Activated naive CD4-positive, alpha-beta T cell treated with anti-CD3 and anti-CD28 coated beads, Interleukin-2, amount 10 ng/mL, durations not matched to agents 7 days and 5 days (primary cell): ENCODE data around the gene TFPT.

Source experiments
- CTCF ChIA-PET: fragments of 350-600 bp; sonication (Branson Sonifier 250); formaldehyde crosslinking; loops from one replicate; lab custom pipeline; 2021; ENCODE audit warnings: antibody characterized with exemption; lab: Charles Lee
- DNase-seq: peaks from one replicate; pipeline ENCODE4 v3.0.0-alpha.2; 2020
- H3K27ac Mint-ChIP-seq: one replicate; pipeline ENCODE4 v1.8.0; 2021; ENCODE audit warnings: mild to moderate bottlenecking, moderate library complexity, mixed read lengths
- H3K27me3 Mint-ChIP-seq: one replicate; pipeline ENCODE4 v1.8.0; 2021; ENCODE audit warnings: mild to moderate bottlenecking, mixed read lengths
- H3K36me3 Mint-ChIP-seq: one replicate; pipeline ENCODE4 v1.8.0; 2021; ENCODE audit warnings: mixed read lengths
- H3K4me1 Mint-ChIP-seq: one replicate; pipeline ENCODE4 v1.8.0; 2021; ENCODE audit warnings: mixed read lengths
- H3K4me3 Mint-ChIP-seq: one replicate; pipeline ENCODE4 v1.8.0; 2021; ENCODE audit warnings: mild to moderate bottlenecking, moderate library complexity, mixed read lengths
- H3K9me3 Mint-ChIP-seq: one replicate; pipeline ENCODE4 v1.8.0; 2021; ENCODE audit warnings: mixed read lengths

Gene TFPT

GRCh38 chr19:54137699-54138488 lies 22.4 kb upstream of the TFPT start, which contains the start of gene CNOT3:
Gene CNOT3, plus strand, starts transcription at chr19:54137762. Its CDS starts 5,217 bp downstream, at chr19:54142979.
- Mint-ChIP-seq H3K4me3 (peak within 1 kb of the TSS; percentile 80), H3K27ac (peak within 1 kb of the TSS; percentile 91), H3K36me3 (peaks cover 32% of the 10 kb centered on the region), H3K4me1 (peaks cover 50% of the 10 kb centered on the region), H3K27me3 (peaks cover 7% of the 10 kb centered on the region), H3K9me3 (peaks cover 3% of the 10 kb centered on the region)
- DNase-seq, result peak; percentile 65
- CTCF ChIA-PET, result interaction anchor here (0.6 to 1.6 kb wide), 3 partner anchors 21 to 41 kb away, joined by 3 to 4 read pairs (median 3); partner anchors contain the start of gene LENG1

GRCh38 chr19:54136864-54137698 lies 21.6 kb upstream of the TFPT start:
- peaks cover 7% of the 10 kb centered on the region for H3K27me3 Mint-ChIP-seq
- peaks cover 50% of the 10 kb centered on the region for H3K4me1 Mint-ChIP-seq
- H3K9me3 Mint-ChIP-seq, result peaks cover 3% of the 10 kb centered on the region
- CTCF ChIA-PET, result interaction anchor here (0.6 to 1.6 kb wide), 5 partner anchors 20 to 90 kb away, joined by 3 to 4 read pairs (median 3); partner anchors contain the start of gene LENG1
- peak overlapping the region; percentile 80 for H3K4me3 Mint-ChIP-seq
- H3K36me3 Mint-ChIP-seq, result peaks cover 26% of the 10 kb centered on the region
- peak overlapping the region; percentile 91 for H3K27ac Mint-ChIP-seq
- peak; percentile 100 for DNase-seq

- Mint-ChIP-seq H3K27me3 (peaks cover 7% of the 10 kb centered on the region), H3K9me3 (peaks cover 3% of the 10 kb centered on the region), H3K4me3 (peak overlapping the region; percentile 80), H3K36me3 (peaks cover 26% of the 10 kb centered on the region), H3K4me1 (peaks cover 43% of the 10 kb centered on the region), H3K27ac (peak overlapping the region; percentile 91)
- CTCF ChIA-PET, result interaction anchor here (1.0 to 1.1 kb wide), 2 partner anchors 19 to 29 kb away, joined by 3 to 4 read pairs; no protein-coding TSS in a partner anchor
- no peak for DNase-seq
These were observed 20.8 kb upstream of the TFPT start for GRCh38 chr19:54136086-54136863.

GRCh38 chr19:54133957-54134590 lies 18.6 kb upstream of the TFPT start:
- CTCF ChIA-PET, result no interaction called here
- Mint-ChIP-seq H3K4me3 (no peak overlapping the region), H3K4me1 (peaks cover 25% of the 10 kb centered on the region), H3K9me3 (peaks cover 3% of the 10 kb centered on the region), H3K27me3 (peaks cover 7% of the 10 kb centered on the region), H3K36me3 (peaks cover 20% of the 10 kb centered on the region), H3K27ac (no peak overlapping the region)
- DNase-seq, result no peak

- Mint-ChIP-seq H3K9me3 (peaks cover 3% of the 10 kb centered on the region), H3K27ac (no peak overlapping the region), H3K27me3 (peaks cover 7% of the 10 kb centered on the region), H3K4me3 (no peak overlapping the region), H3K36me3 (peaks cover 14% of the 10 kb centered on the region), H3K4me1 (peaks cover 19% of the 10 kb centered on the region)
- DNase-seq, result peak; percentile 26
- CTCF ChIA-PET, result no interaction called here
These were observed 18.0 kb upstream of the TFPT start for GRCh38 chr19:54133312-54133956.

- H3K9me3 Mint-ChIP-seq, result peaks cover 3% of the 10 kb centered on the region
- H3K4me1 Mint-ChIP-seq, result peaks cover 5% of the 10 kb centered on the region
- DNase-seq, result no peak
- H3K4me3 Mint-ChIP-seq, result no peak overlapping the region
- CTCF ChIA-PET, result no interaction called here
- peaks cover 5% of the 10 kb centered on the region for H3K27me3 Mint-ChIP-seq
- peaks cover 25% of the 10 kb centered on the region for H3K36me3 Mint-ChIP-seq
- no peak overlapping the region for H3K27ac Mint-ChIP-seq
These were observed 14.2 kb upstream of the TFPT start for GRCh38 chr19:54129617-54129996.

- Mint-ChIP-seq H3K27ac (no peak overlapping the region), H3K4me1 (no peaks in the 10 kb centered on the region), H3K4me3 (no peak overlapping the region), H3K36me3 (peaks cover 26% of the 10 kb centered on the region), H3K9me3 (no peaks in the 10 kb centered on the region), H3K27me3 (no peaks in the 10 kb centered on the region)
- CTCF ChIA-PET, result no interaction called here
- no peak for DNase-seq
These were observed 13.5 kb upstream of the TFPT start for GRCh38 chr19:54128796-54129616.

GRCh38 chr19:54128441-54128725 lies 12.9 kb upstream of the TFPT start:
- no peak for DNase-seq
- H3K9me3 Mint-ChIP-seq, result no peaks in the 10 kb centered on the region
- H3K36me3 Mint-ChIP-seq, result peaks cover 28% of the 10 kb centered on the region
- no peak overlapping the region for H3K4me3 Mint-ChIP-seq
- CTCF ChIA-PET, result no interaction called here
- no peaks in the 10 kb centered on the region for H3K27me3 Mint-ChIP-seq
- no peak overlapping the region for H3K27ac Mint-ChIP-seq
- H3K4me1 Mint-ChIP-seq, result no peaks in the 10 kb centered on the region

GRCh38 chr19:54127688-54128440 lies 12.4 kb upstream of the TFPT start:
- Mint-ChIP-seq H3K9me3 (no peaks in the 10 kb centered on the region), H3K4me3 (no peak overlapping the region), H3K27me3 (no peaks in the 10 kb centered on the region), H3K4me1 (no peaks in the 10 kb centered on the region), H3K36me3 (peaks cover 31% of the 10 kb centered on the region), H3K27ac (peak overlapping the region; percentile 12)
- CTCF ChIA-PET, result no interaction called here
- DNase-seq, result no peak

GRCh38 chr19:54125713-54126112 lies 10.3 kb upstream of the TFPT start:
- no peak overlapping the region for H3K27ac Mint-ChIP-seq
- DNase-seq, result no peak
- no peak overlapping the region for H3K4me3 Mint-ChIP-seq
- CTCF ChIA-PET, result no interaction called here
- H3K36me3 Mint-ChIP-seq, result peaks cover 34% of the 10 kb centered on the region
- H3K9me3 Mint-ChIP-seq, result no peaks in the 10 kb centered on the region
- H3K27me3 Mint-ChIP-seq, result no peaks in the 10 kb centered on the region
- H3K4me1 Mint-ChIP-seq, result no peaks in the 10 kb centered on the region

GRCh38 chr19:54124393-54124792 lies 8.9 kb upstream of the TFPT start:
- H3K4me3 Mint-ChIP-seq, result no peak overlapping the region
- peaks cover 33% of the 10 kb centered on the region for H3K36me3 Mint-ChIP-seq
- no peaks in the 10 kb centered on the region for H3K9me3 Mint-ChIP-seq
- H3K4me1 Mint-ChIP-seq, result no peaks in the 10 kb centered on the region
- no peaks in the 10 kb centered on the region for H3K27me3 Mint-ChIP-seq
- CTCF ChIA-PET, result no interaction called here
- no peak for DNase-seq
- no peak overlapping the region for H3K27ac Mint-ChIP-seq

- Mint-ChIP-seq H3K27me3 (no peaks in the 10 kb centered on the region), H3K4me1 (no peaks in the 10 kb centered on the region), H3K4me3 (no peak overlapping the region), H3K9me3 (no peaks in the 10 kb centered on the region), H3K36me3 (peaks cover 33% of the 10 kb centered on the region), H3K27ac (no peak overlapping the region)
- CTCF ChIA-PET, result no interaction called here
- no peak for DNase-seq
These were observed 8.2 kb upstream of the TFPT start for GRCh38 chr19:54123682-54124081.
